ENCODE data around the gene HOXD4. TPM values are rescaled to one million over a fixed set of nuclear protein-coding genes. Genes with fewer than 3 reads are reported as not detected.
A peak's percentile ranks its signal among the peaks of the same experiment; 100 is the strongest.

HOXD4 gene
- total and polyA plus RNA-seq, 9 donors, result 6.2 to 16.5 (median 11.6) TPM

DNA sequence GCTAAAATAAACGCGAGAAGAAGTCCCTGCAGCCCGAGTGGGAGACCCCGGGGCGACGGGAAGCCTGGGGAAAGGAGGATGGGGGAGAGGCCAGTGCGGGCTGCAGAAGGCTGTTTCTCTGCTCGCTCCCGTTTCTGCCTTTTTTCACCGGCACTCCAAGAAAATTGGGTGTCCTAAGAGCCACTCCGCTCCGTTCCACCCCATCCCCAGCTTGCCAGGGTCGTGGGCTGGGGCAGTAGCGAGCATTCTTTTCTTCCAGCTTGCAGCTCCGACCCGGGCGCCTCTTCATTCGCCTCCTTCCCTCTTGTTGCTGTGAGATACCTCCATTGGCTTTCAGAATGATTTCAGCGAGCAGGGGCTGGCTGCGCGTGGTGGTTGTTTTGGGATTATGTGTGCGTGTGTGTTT lies 6.8 kb downstream of the HOXD4 start:
- H3K9me3 ChIP-seq, result no peaks in the 10 kb centered on the region
- TF ChIP-seq EP300 (IDR thresholded peaks at IDR 0.05) (no peak), POLR2A (IDR thresholded peaks at IDR 0.05) (no peak)
- TF ChIP-seq, protein P1, sequence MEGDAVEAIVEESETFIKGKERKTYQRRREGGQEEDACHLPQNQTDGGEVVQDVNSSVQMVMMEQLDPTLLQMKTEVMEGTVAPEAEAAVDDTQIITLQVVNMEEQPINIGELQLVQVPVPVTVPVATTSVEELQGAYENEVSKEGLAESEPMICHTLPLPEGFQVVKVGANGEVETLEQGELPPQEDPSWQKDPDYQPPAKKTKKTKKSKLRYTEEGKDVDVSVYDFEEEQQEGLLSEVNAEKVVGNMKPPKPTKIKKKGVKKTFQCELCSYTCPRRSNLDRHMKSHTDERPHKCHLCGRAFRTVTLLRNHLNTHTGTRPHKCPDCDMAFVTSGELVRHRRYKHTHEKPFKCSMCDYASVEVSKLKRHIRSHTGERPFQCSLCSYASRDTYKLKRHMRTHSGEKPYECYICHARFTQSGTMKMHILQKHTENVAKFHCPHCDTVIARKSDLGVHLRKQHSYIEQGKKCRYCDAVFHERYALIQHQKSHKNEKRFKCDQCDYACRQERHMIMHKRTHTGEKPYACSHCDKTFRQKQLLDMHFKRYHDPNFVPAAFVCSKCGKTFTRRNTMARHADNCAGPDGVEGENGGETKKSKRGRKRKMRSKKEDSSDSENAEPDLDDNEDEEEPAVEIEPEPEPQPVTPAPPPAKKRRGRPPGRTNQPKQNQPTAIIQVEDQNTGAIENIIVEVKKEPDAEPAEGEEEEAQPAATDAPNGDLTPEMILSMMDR (IDR thresholded peaks at IDR 0.05), result no peak
- no peak overlapping the region for H3K27ac ChIP-seq
- H3K4me1 ChIP-seq (ENCODE audit: insufficient read depth), result no peaks in the 10 kb centered on the region
- WGBS, 3 donors, result 68 to 84% (median 83%) methylated on average over 22 of the region's 22 CpGs
- intact Hi-C loops (cut with DNase I), result loop anchor here in 1 of 4 donors (5.0 kb wide), 1 partner anchor 299 kb away; no protein-coding TSS in a partner anchor
- H3K4me3 ChIP-seq, result peak overlapping the region; percentile 42
- H3K27me3 ChIP-seq, result no peaks in the 10 kb centered on the region
- peak in 1 of 5 donors; percentile 14 for DNase-seq
- H3K36me3 ChIP-seq, result no peaks in the 10 kb centered on the region

DNA sequence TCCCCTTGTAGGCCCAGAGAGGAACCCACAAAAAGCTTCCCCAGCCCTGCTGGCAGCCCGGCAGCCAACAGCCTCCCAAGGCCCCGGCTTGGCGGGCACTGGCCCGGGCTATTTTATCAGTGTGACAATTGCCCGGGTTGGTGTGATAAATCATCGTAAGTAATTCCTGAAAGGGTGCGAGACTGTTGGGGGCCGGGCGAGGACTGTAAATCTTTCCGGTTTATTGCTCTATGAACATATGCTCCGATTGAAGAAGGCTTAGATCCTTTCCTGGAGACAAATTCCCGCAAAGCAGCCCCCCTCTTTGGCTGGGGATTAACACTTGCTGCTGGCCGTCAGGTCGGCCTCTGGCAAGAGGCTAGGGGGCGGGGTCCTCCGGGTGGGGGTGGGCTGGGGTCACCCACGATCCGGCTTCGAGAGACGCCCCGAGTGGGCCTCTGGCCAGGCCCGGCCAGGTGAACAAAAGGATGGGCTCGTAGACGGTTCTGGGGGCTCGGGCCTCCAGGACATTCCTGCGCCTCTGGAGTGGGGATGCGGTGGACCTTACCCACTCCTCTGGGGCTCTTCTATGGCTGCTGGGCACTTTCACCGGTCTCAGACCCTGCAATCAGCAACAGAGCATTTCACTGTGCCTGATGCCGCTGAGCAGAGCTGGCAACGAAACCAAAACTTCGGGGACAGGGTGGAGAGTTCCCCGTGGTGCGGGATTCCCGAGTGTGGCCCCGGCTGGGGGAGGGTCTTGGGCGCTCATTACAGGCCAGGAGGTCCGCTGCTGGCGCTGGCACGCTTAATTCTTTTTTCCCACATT lies 7.7 kb downstream of the HOXD4 start:
- Histone ChIP-seq H3K4me3 (no peak overlapping the region), H3K4me1 (ENCODE audit: insufficient read depth) (no peaks in the 10 kb centered on the region), H3K36me3 (no peaks in the 10 kb centered on the region), H3K27ac (no peak overlapping the region), H3K9me3 (peaks cover 0 to 4% of the 10 kb centered on the region in 2 donors), H3K27me3 (no peaks in the 10 kb centered on the region)
- DNase-seq, result peak in 1 of 5 donors; percentile 12
- TF ChIP-seq, protein P1 (IDR thresholded peaks at IDR 0.05), result no peak
- no peak for TF ChIP-seq POLR2A (IDR thresholded peaks at IDR 0.05)
- no peak for TF ChIP-seq EP300 (IDR thresholded peaks at IDR 0.05)
- intact Hi-C loops (cut with DNase I), result loop anchor here in 2 of 4 donors (1.0 to 5.0 kb wide), 2 partner anchors 32 to 298 kb away; no protein-coding TSS in a partner anchor
- 74 to 89% (median 80%) methylated on average over 34 to 39 of the region's 39 CpGs for WGBS, 3 donors

GRCh38 chr2:176159663-176160250 lies 8.4 kb downstream of the HOXD4 start:
- no peaks in the 10 kb centered on the region for H3K27me3 ChIP-seq
- H3K4me1 ChIP-seq (ENCODE audit: insufficient read depth), result no peaks in the 10 kb centered on the region
- H3K36me3 ChIP-seq, result no peaks in the 10 kb centered on the region
- H3K9me3 ChIP-seq, result peaks cover 0 to 4% of the 10 kb centered on the region in 2 donors
- intact Hi-C loops (cut with DNase I), result loop anchor here in 2 of 4 donors (1.0 to 5.0 kb wide), 2 partner anchors 32 to 298 kb away; no protein-coding TSS in a partner anchor
- no peak overlapping the region for H3K27ac ChIP-seq
- TF ChIP-seq POLR2A (IDR thresholded peaks at IDR 0.05), result no peak
- TF ChIP-seq, protein P1 (IDR thresholded peaks at IDR 0.05), result no peak
- TF ChIP-seq EP300 (IDR thresholded peaks at IDR 0.05), result no peak
- WGBS, 3 donors, result 60 to 71% (median 65%) methylated on average over 33 to 44 of the region's 44 CpGs
- DNase-seq, result peak in 1 of 5 donors; percentile 23
- H3K4me3 ChIP-seq, result peak overlapping the region; percentile 30

DNA sequence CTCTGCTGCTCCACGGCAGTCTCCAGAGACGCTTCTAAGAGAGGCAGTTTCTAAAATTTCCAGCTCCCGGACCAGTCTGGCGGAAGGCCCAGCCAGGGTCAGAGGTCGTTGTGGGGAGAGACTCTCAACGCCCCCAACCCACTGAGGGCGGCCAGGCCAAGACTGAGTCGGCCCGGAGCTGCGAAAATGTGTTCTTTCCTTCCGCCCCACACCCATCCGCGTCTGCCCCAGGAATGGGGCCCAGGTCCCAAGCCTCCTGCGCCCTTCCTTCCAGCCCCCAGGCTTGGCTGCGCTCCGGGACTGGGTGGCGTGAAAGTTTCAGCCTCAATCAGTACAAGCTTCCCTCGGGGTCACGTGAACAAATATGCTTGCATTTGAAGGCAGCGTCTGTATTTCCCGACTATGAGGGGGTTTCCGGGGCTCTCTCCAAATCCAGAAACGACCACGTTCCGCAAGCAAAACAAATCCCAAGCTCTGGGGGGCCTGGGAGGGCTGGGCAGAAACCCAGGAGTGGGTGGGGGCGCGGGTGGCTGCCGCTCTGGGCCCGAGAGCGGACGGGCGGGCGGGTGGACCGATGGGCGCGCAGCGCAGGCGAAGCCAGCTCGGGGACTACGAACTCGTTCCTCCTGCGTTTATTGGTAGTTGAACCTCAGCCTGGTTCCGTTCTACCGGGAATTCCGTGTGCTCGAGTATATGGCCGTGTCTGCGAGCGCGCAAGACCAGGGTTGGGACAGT lies 9.1 kb downstream of the HOXD4 start:
- intact Hi-C loops (cut with DNase I), result no loop called here
- Histone ChIP-seq H3K27ac (no peak overlapping the region), H3K27me3 (no peaks in the 10 kb centered on the region), H3K4me3 (peak overlapping the region; percentile 30), H3K9me3 (peaks cover 0 to 4% of the 10 kb centered on the region in 2 donors), H3K36me3 (no peaks in the 10 kb centered on the region), H3K4me1 (ENCODE audit: insufficient read depth) (peaks cover under 1% of the 10 kb centered on the region)
- DNase-seq, result peak in 1 of 5 donors; percentile 62
- 62 to 69% (median 66%) methylated on average over 50 of the region's 50 CpGs for WGBS, 3 donors
- TF ChIP-seq POLR2A (IDR thresholded peaks at IDR 0.05) (no peak), EP300 (IDR thresholded peaks at IDR 0.05) (no peak)
- TF ChIP-seq, protein P1 (IDR thresholded peaks at IDR 0.05), result no peak
